ENCODE measurements around the gene ACTR2. TPM values are rescaled to one million over a fixed set of nuclear protein-coding genes. Genes with fewer than 3 reads are reported as not detected.

Gene ACTR2
- total and polyA plus RNA-seq, 9 of the 15 experiments (the other 6 are each of a cell fraction or from before 2014, with no cell fraction given) = 47.3 to 239 (median 108) TPM

- TF ChIP-seq, protein P1, sequence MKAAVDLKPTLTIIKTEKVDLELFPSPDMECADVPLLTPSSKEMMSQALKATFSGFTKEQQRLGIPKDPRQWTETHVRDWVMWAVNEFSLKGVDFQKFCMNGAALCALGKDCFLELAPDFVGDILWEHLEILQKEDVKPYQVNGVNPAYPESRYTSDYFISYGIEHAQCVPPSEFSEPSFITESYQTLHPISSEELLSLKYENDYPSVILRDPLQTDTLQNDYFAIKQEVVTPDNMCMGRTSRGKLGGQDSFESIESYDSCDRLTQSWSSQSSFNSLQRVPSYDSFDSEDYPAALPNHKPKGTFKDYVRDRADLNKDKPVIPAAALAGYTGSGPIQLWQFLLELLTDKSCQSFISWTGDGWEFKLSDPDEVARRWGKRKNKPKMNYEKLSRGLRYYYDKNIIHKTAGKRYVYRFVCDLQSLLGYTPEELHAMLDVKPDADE (conservative IDR thresholded peaks at IDR 0.05; ENCODE audit: control insufficient read depth, low read depth, low read length) = no peak
Observed at GRCh38 chr2:65268957-65269356, 41.3 kb downstream of the ACTR2 start (continued).

DNA sequence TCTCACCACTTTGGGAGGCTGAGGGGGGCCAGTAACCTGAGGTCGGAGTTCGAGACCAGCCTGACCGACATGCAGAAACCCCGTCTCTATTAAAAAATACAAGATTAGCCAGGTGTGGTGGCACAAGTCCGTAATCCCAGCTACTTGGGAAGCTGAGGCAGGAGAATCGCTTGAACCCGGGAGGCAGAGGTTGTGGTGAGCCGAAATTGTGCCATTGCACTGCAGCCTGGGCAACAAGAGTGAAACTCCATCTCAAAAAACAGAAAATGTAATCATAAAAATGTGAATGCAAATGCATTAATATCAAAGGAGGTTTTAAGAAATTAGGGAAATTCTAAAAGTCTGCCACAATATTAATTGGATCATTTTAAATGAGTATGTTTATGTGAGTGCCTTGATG lies 45.7 kb downstream of the ACTR2 start:
- Histone ChIP-seq H3K4me2 (ENCODE audit: insufficient read depth, low read length) (no peak overlapping the region), H3K4me1 (replicated peaks in 1 of 2; ENCODE audit: control insufficient read depth in 2 of 2, insufficient read depth in 2 of 2, low read length in 2 of 2) (peaks cover 0 to 7% of the 10 kb centered on the region in 2 experiments; a peak in 3 of 5 replicates), H3K4me3 (no peak overlapping the region), H4K20me1 (replicated peaks; ENCODE audit: control insufficient read depth, insufficient read depth, low read length) (no peaks in the 10 kb centered on the region), H3K9me1 (ENCODE audit: control insufficient read depth, insufficient read depth, low read length) (no peaks in the 10 kb centered on the region), H3K27ac (ENCODE audit: extremely low read depth, low read depth, low read length) (no peak overlapping the region), H3K27me3 (ENCODE audit: control insufficient read depth in 2 of 2, insufficient read depth in 2 of 2, low read length in 2 of 2) (no peaks in the 10 kb centered on the region), H3K79me2 (ENCODE audit: control insufficient read depth, insufficient read depth, low read length) (no peaks in the 10 kb centered on the region), H3K9ac (ENCODE audit: insufficient read depth in 1 of 2, low read depth in 2 of 2, low read length in 2 of 2) (no peak overlapping the region), H3K9me3 (replicated peaks; ENCODE audit: control insufficient read depth, insufficient read depth, low read depth, low read length) (no peaks in the 10 kb centered on the region), H3K36me3 (ENCODE audit: control insufficient read depth, insufficient read depth, low read length) (peaks cover 41% of the 10 kb centered on the region), H2AFZ (ENCODE audit: low read depth, low read length) (no peak overlapping the region)
- TF ChIP-seq POLR2AphosphoS2 (IDR thresholded peaks at IDR 0.05; ENCODE audit: low read length) (peak; percentile 56; the same call in 1 of the 2 replicates), POLR2G (IDR thresholded peaks at IDR 0.05; ENCODE audit: low read depth, low read length) (0 out of 2 replicates have a peak, but pooled peaks have one; percentile 32), SUPT5H (IDR thresholded peaks at IDR 0.05) (peak; percentile 52; the same call in 1 of the 2 replicates), BCL6 (CRISPR knock-in tag; IDR thresholded peaks at IDR 0.05) (no peak)
- ATAC-seq (no peak), FAIRE-seq (no peak), DNase-seq (ENCODE audit: extremely low read depth in 1 of 4, low spot score in 3 of 4) (no peak)
- POLR2A ChIA-PET = no interaction called here
- no TSS peak for BruUV-seq (replicated peaks)
- 95% methylated on average over 8 of the region's 8 CpGs for WGBS (ENCODE audit: insufficient coverage, low coverage, missing lambda C conversion rate)
- CTCF ChIA-PET (ENCODE audit: low intra/inter-chr PET ratio) = no interaction called here
- in situ Hi-C loops (cut with MboI) = no loop called here
- intact Hi-C loops (cut with micrococcal nuclease) = no loop called here

All from K562 (cell line).